GM12874 (cell line): ENCODE measurements around the gene APLN.

Experiments
- CTCF ChIP-seq: IDR thresholded peaks from 2 replicates; pipeline ENCODE4 v1.5.1; 2011; ENCODE audit warnings: low read depth, mild to moderate bottlenecking, control low read depth, low read length, moderate library complexity; ENCODE audit not compliant: insufficient read depth

The APLN gene

GRCh38 chrX:129652565-129653169, 2.1 kb downstream of the APLN start:
- TF ChIP-seq CTCF = no peak

DNA sequence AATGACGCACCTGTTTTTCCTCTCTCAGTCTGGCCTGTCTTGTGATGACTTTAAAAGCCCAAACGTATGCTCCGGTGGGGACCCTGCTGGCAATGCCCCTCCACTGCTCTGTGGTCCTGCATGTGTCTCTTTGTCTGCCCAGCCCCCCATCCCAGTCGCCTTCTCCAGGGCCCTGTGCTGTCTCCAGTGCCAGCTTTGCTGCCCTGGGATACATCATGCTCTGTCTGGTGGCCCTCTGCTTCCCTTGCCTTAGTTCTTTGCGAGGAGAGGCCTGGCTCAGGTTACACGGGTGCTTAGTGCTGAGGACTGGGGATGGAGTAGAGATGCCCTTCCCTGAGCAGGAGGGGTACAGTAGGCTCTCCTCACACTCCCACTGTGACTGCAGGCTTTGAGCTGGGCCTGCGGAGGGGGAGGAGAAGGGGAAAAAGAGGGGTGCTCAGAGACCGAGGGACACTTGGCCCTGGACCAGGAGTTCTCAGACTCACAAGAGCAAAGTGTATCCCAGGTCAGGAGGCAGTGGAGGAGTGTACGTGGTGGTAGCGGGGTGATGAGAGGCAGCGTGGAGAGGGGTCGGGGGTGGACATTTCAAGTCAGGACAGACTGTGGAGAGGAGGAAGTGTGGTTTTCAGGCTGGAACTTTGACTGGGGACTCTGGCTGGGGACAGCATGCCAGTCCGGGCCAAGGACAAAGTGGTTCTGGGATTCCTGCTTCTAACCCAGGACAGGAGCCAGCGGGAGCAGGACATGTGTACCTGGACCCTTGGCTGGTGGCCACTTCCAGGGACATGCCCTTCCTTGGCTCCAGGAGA, 2.8 kb downstream of the APLN start:
- TF ChIP-seq CTCF = no peak

DNA sequence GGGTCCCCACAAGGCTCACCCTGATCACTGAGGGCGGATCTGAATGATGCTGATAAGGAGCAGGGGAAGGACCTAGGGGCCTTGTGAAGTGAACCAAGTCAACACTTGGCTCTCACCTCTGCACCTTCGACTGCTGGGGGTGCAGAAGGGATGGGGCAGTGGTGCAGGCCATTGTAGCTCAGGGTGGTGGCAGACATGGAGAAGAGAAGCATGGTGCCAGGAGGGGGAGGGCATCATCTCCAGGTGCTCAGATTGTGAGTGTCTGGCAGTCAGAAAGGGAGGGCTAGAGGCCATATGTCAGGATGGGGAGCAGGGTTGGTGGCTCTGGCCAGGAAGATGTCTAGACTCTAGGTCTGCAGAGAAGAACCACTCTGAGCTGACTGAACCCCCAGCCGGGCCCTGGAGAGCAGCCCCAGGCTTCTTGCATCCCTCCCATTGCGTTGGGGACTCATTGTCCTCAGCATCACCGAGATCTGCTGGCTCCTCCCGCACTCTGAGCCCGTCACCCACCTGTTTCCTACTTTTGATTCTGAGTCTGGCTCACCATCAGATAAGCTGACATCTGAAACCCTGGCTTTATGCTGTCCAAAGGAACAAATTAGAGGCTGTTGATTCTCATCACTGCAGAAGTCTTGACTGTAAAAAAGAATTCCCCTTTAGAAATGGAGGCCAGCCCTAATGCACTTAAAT, 3.8 kb downstream of the APLN start:
- TF ChIP-seq CTCF = no peak

DNA sequence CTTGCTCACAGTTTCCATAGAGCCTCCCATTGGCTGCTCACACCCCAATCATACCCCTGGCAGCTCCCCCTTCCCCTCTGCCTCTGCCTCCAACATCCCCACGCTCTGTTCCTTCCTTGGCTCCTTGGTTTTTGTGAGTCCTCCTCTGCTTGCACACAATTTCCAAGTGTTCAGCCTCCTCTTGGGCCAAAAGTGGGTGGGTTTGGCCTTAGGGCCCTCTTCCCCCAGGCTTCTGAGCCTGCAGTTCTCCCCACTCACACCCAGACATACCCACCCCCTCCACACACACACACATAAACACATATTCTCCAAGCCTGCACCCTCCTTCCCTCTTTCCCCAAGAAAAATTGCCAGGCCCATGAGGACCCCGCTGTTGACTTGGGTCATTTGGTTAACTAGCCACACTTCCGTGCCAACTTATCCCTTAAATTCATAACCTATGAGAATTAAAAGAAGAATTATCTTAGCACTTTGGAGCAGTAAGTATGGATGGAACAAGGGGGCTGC, 4.5 kb downstream of the APLN start:
- TF ChIP-seq CTCF = no peak

GRCh38 chrX:129649268-129650182, 5.2 kb downstream of the APLN start:
- no peak for TF ChIP-seq CTCF

- TF ChIP-seq CTCF = no peak
These were observed 6.1 kb downstream of the APLN start for GRCh38 chrX:129648514-129649267.
